ENCODE data around the gene SLC12A1.
"Not testable (repeated sequence)": the region's sequence is repeated elsewhere in the genome, so short reads cannot be mapped to it uniquely, and the experiment has no call there.

The SLC12A1 gene

GRCh38 chr15:48325400-48325799, 119.3 kb downstream of the SLC12A1 start:
- Mint-ChIP-seq H3K27me3 (ENCODE audit: low read depth, poor library complexity) (peaks cover 6% of the 10 kb centered on the region), H3K27ac (no peak overlapping the region), H3K36me3 (ENCODE audit: low read depth) (peaks cover 10% of the 10 kb centered on the region), H3K4me3 (no peak overlapping the region), H3K4me1 (peaks cover 18% of the 10 kb centered on the region), H3K9me3 (no peaks in the 10 kb centered on the region)
- DNase-seq: no peak
- TF ChIP-seq CTCF (IDR thresholded peaks at IDR 0.05): no peak

GRCh38 chr15:48326180-48326579, 120.1 kb downstream of the SLC12A1 start:
- peaks cover 10% of the 10 kb centered on the region for H3K36me3 Mint-ChIP-seq (ENCODE audit: low read depth)
- not testable (repeated sequence) for H3K27me3 Mint-ChIP-seq (ENCODE audit: low read depth, poor library complexity); H3K4me3 Mint-ChIP-seq; DNase-seq; H3K9me3 Mint-ChIP-seq; H3K27ac Mint-ChIP-seq
- H3K4me1 Mint-ChIP-seq: peaks cover 21% of the 10 kb centered on the region

- TF ChIP-seq CTCF (IDR thresholded peaks at IDR 0.05): no peak
- peaks cover 48% of the 10 kb centered on the region for H3K4me1 Mint-ChIP-seq
- no peaks in the 10 kb centered on the region for H3K27me3 Mint-ChIP-seq (ENCODE audit: low read depth, poor library complexity)
- H3K4me3 Mint-ChIP-seq: peak overlapping the region; percentile 99
- peaks cover 16% of the 10 kb centered on the region for H3K36me3 Mint-ChIP-seq (ENCODE audit: low read depth)
- peak overlapping the region; percentile 98 for H3K27ac Mint-ChIP-seq
- no peak for DNase-seq
- no peaks in the 10 kb centered on the region for H3K9me3 Mint-ChIP-seq
Measured at GRCh38 chr15:48330105-48330785, 124.1 kb downstream of the SLC12A1 start.

GRCh38 chr15:48330855-48331795, 125.0 kb downstream of the SLC12A1 start, which contains the start of gene DUT:
Gene DUT (plus strand): TSS chr15:48331429. CDS start chr15:48331516, 87 bp downstream.
- Mint-ChIP-seq H3K27me3 (ENCODE audit: low read depth, poor library complexity) (no peaks in the 10 kb centered on the region), H3K4me1 (peaks cover 53% of the 10 kb centered on the region)

GRCh38 chr15:48331796-48332641, 125.9 kb downstream of the SLC12A1 start:
- Mint-ChIP-seq H3K4me3 (peak overlapping the region; percentile 99), H3K36me3 (ENCODE audit: low read depth) (peaks cover 20% of the 10 kb centered on the region), H3K27me3 (ENCODE audit: low read depth, poor library complexity) (no peaks in the 10 kb centered on the region), H3K9me3 (no peaks in the 10 kb centered on the region), H3K27ac (peak overlapping the region; percentile 99), H3K4me1 (peaks cover 59% of the 10 kb centered on the region)
- no peak for TF ChIP-seq CTCF (IDR thresholded peaks at IDR 0.05)
- peak; percentile 67 for DNase-seq

More at GRCh38 chr15:48330855-48331795, 125.0 kb downstream of the SLC12A1 start, which contains the start of gene DUT:
- Mint-ChIP-seq H3K36me3 (ENCODE audit: low read depth) (peaks cover 21% of the 10 kb centered on the region), H3K9me3 (no peaks in the 10 kb centered on the region), H3K27ac (peak within 1 kb of the TSS; percentile 99), H3K4me3 (peak within 1 kb of the TSS; percentile 99)
- DNase-seq: peak; percentile 83
- no peak for TF ChIP-seq CTCF (IDR thresholded peaks at IDR 0.05)

Measured in nephron progenitor cell (in vitro differentiated cells).